Fibroblast of mammary gland (primary cell): ENCODE results near the gene ZMPSTE24.
"Not testable (repeated sequence)": the region's sequence is repeated elsewhere in the genome, so short reads cannot be mapped to it uniquely, and the experiment has no call there.

Experiments
- DNase-seq: peaks from one replicate; pipeline ENCODE4 v3.0.0-alpha.2; 2010; ENCODE audit warnings: low read depth
- H3K4me3 ChIP-seq: 2 replicates; pipeline ENCODE4 v1.5.1; 2011; ENCODE audit warnings: low read depth, mild to moderate bottlenecking, low read length, moderate library complexity; ENCODE audit not compliant: control insufficient read depth
- CTCF ChIP-seq: conservative IDR thresholded peaks from 2 replicates; pipeline ENCODE4 v1.5.1; 2011; ENCODE audit warnings: low read depth, low read length, inconsistent platforms; ENCODE audit not compliant: control insufficient read depth, insufficient read depth

Gene ZMPSTE24

GRCh38 chr1:40257688-40258444 is at the start of gene ZMPSTE24:
Gene ZMPSTE24, plus strand, starts transcription at chr1:40258236. Its CDS starts 36 bp downstream, at chr1:40258272.
- peak within 1 kb of the TSS; percentile 97 for H3K4me3 ChIP-seq
- TF ChIP-seq CTCF, result no peak

GRCh38 chr1:40210511-40211204 is 47.4 kb upstream of the ZMPSTE24 start:
- no peak for DNase-seq
- H3K4me3 ChIP-seq, result no peak overlapping the region
- no peak for TF ChIP-seq CTCF

More at GRCh38 chr1:40257688-40258444, at the start of gene ZMPSTE24:
- DNase-seq, result peak; percentile 97

GRCh38 chr1:40218333-40218732 is 39.7 kb upstream of the ZMPSTE24 start:
- no peak for DNase-seq
- H3K4me3 ChIP-seq, result no peak overlapping the region
- TF ChIP-seq CTCF, result no peak

- DNase-seq, H3K4me3 ChIP-seq: not testable (repeated sequence)
Observed at GRCh38 chr1:40221471-40221905, 36.5 kb upstream of the ZMPSTE24 start.

- no peak for DNase-seq
- no peak for TF ChIP-seq CTCF
- H3K4me3 ChIP-seq, result no peak overlapping the region
Observed at GRCh38 chr1:40221977-40222772, 35.9 kb upstream of the ZMPSTE24 start.

GRCh38 chr1:40224040-40224439 is 34.0 kb upstream of the ZMPSTE24 start:
- no peak for DNase-seq
- TF ChIP-seq CTCF, result no peak
- no peak overlapping the region for H3K4me3 ChIP-seq
